Body of pancreas (tissue), 4 donors: Measurements from ENCODE around the gene GRK3.

Experiments
- CTCF ChIP-seq, 7 experiments: fragments of 450-650 bp in 4 of 7; fragments of 200-600 bp in 3 of 7; sonication (generic) in 3 of 7; IDR thresholded peaks; one replicate each; pipeline ENCODE4 v1.5.1; 2016 to 2019; ENCODE audit warnings: antibody characterized with exemption in 7 of 7
- POLR2A ChIP-seq, 3 donors: fragments of 450-650 bp; IDR thresholded peaks; one replicate each; pipeline ENCODE4 v1.6.1; 2016; ENCODE audit warnings: antibody characterized with exemption in 3 of 3, mild to moderate bottlenecking in 2 of 3

- TF ChIP-seq CTCF (IDR thresholded peaks at IDR 0.05) (no peak), POLR2A (IDR thresholded peaks at IDR 0.05) (no peak)
These were observed 205.9 kb downstream of the GRK3 start for GRCh38 chr22:25770333-25770732.
